ENCODE measurements around the gene ACSL6. TPM values are rescaled to one million over a fixed set of nuclear protein-coding genes. Genes with fewer than 3 reads are reported as not detected.

The ACSL6 gene
- total RNA-seq, 6 donors from 2014 or later: 0.61 to 1.2 (median 0.74) TPM; not detected in 1

DNA sequence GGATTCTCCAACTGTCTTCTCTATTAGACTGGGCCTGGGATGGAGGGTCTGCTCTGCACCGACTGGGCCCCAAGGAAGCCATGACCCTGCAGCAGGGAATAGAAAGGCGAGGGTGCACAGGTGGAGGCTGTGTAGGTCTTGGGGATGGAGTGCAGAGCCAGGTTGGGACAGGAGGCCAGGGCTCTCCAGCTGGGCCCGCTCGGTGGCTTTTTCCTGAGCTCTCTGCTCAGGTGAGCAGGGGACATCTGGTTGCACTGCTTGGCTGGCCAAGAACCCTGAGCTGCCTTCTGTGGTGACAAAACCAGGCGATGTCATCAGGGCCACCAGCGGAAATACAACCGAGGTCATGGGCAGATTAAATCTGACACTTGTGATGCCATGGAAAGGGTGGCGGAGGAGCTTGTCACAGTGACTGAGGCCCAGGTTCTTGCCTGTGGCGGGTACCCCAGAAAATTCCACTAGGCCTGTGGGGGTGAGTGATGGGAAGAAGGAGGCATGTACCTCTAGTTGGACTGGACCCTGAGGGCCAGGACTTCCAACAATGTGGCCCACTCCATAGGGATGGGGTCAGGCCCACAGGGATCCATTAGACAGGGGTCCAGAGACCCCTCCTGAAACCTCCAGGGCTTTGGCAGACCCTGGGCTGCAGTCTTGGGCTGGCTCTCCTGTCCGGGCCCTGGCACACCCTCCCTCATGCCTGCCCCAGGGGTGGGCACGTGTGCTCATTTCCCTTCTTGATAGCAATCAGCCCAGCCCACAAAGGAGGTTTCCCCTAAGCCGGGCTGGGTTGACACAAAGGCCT lies 44.6 kb upstream of the ACSL6 start:
- TF ChIP-seq CTCF (IDR thresholded peaks at IDR 0.05) (no peak), EP300 (IDR thresholded peaks at IDR 0.05) (no peak), POLR2AphosphoS5 (IDR thresholded peaks at IDR 0.05) (no peak), POLR2A (IDR thresholded peaks at IDR 0.05) (no peak)

GRCh38 chr5:132055441-132055807 lies 44.0 kb upstream of the ACSL6 start:
- 95 to 100% methylated on average over 1 of the region's 1 CpG for WGBS, 2 donors
- no peak for TF ChIP-seq POLR2A (IDR thresholded peaks at IDR 0.05)
- no peak for TF ChIP-seq CTCF (IDR thresholded peaks at IDR 0.05)
- no peak for TF ChIP-seq POLR2AphosphoS5 (IDR thresholded peaks at IDR 0.05)
- no peak for TF ChIP-seq EP300 (IDR thresholded peaks at IDR 0.05)
- no peaks in the 10 kb centered on the region for H3K9me3 ChIP-seq

More for the DNA sequence above, 44.6 kb upstream of the ACSL6 start:
- Histone ChIP-seq H3K27me3 (no peaks in the 10 kb centered on the region), H3K4me1 (no peaks in the 10 kb centered on the region), H3K9me3 (no peaks in the 10 kb centered on the region), H3K4me3 (no peak overlapping the region), H3K27ac (no peak overlapping the region), H3K36me3 (no peaks in the 10 kb centered on the region)
- no peak for DNase-seq
- 74 to 88% methylated on average over 8 to 12 of the region's 12 CpGs for WGBS, 2 donors
- ATAC-seq (ENCODE audit: low FRiP score in 2 of 2): peak in 1 of 2 donors; percentile 1

GRCh38 chr5:132054697-132055440 lies 43.4 kb upstream of the ACSL6 start:
- no peaks in the 10 kb centered on the region for H3K27me3 ChIP-seq
- DNase-seq (no peak), ATAC-seq (ENCODE audit: low FRiP score in 2 of 2) (no peak)
- WGBS, 2 donors: 85 to 88% methylated on average over 8 to 9 of the region's 9 CpGs
- no peaks in the 10 kb centered on the region for H3K4me1 ChIP-seq
- no peak overlapping the region for H3K27ac ChIP-seq
- no peaks in the 10 kb centered on the region for H3K9me3 ChIP-seq
- no peak overlapping the region for H3K4me3 ChIP-seq
- no peaks in the 10 kb centered on the region for H3K36me3 ChIP-seq
- TF ChIP-seq POLR2AphosphoS5 (IDR thresholded peaks at IDR 0.05) (no peak), EP300 (IDR thresholded peaks at IDR 0.05) (no peak), CTCF (IDR thresholded peaks at IDR 0.05) (no peak), POLR2A (IDR thresholded peaks at IDR 0.05) (no peak)

More at GRCh38 chr5:132055441-132055807, 44.0 kb upstream of the ACSL6 start:
- Histone ChIP-seq H3K36me3 (no peaks in the 10 kb centered on the region), H3K27ac (no peak overlapping the region), H3K27me3 (no peaks in the 10 kb centered on the region), H3K4me3 (no peak overlapping the region), H3K4me1 (no peaks in the 10 kb centered on the region)
- no peak for ATAC-seq (ENCODE audit: low FRiP score in 2 of 2)
- no peak for DNase-seq

DNA sequence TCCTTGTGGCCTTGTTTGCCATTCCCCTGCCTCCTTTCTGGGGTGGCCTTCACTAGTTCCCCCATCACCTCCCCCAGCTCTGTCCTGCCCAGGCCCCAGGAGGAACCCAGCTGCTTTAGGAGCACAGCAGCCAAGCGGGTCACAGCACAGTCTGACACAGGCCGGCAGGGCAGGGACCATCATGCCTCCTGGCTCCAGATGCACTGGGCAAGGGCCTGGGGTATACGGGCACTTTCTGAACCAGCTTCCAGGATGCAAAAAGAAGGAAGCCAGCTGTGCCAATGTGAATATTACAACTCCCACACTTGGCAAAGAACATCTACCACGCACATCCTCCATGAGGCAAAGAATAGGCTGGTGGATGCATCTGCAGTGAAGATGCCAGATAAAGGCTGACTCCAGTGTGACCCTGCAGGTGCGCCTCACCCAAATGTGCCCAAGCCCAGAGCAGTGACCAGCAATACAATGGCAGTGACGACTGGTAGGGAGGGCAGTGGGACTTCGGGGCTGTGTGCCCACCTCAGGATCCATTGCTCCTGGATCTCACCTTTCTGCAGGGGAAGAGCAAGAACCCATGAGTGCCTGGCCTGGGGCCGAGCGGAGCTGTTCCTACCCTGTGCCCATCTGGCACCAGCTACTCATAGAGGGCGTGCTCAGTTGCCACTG lies 42.7 kb upstream of the ACSL6 start:
- ATAC-seq (ENCODE audit: low FRiP score in 2 of 2) (no peak), DNase-seq (no peak)
- Histone ChIP-seq H3K4me3 (no peak overlapping the region), H3K27ac (no peak overlapping the region), H3K4me1 (no peaks in the 10 kb centered on the region), H3K27me3 (no peaks in the 10 kb centered on the region), H3K36me3 (no peaks in the 10 kb centered on the region), H3K9me3 (no peaks in the 10 kb centered on the region)
- TF ChIP-seq POLR2A (IDR thresholded peaks at IDR 0.05) (no peak), POLR2AphosphoS5 (IDR thresholded peaks at IDR 0.05) (no peak), EP300 (IDR thresholded peaks at IDR 0.05) (no peak)
- WGBS, 2 donors: 84 to 92% methylated on average over 6 to 10 of the region's 10 CpGs

GRCh38 chr5:132053483-132053882 lies 42.0 kb upstream of the ACSL6 start:
- Histone ChIP-seq H3K4me3 (no peak overlapping the region), H3K27ac (no peak overlapping the region), H3K4me1 (no peaks in the 10 kb centered on the region), H3K27me3 (no peaks in the 10 kb centered on the region), H3K9me3 (no peaks in the 10 kb centered on the region), H3K36me3 (no peaks in the 10 kb centered on the region)
- WGBS, 2 donors: 87 to 90% methylated on average over 4 of the region's 4 CpGs
- no peak for DNase-seq
- no peak for ATAC-seq (ENCODE audit: low FRiP score in 2 of 2)
- no peak for TF ChIP-seq CTCF (IDR thresholded peaks at IDR 0.05)
- no peak for TF ChIP-seq POLR2AphosphoS5 (IDR thresholded peaks at IDR 0.05)
- no peak for TF ChIP-seq EP300 (IDR thresholded peaks at IDR 0.05)
- no peak for TF ChIP-seq POLR2A (IDR thresholded peaks at IDR 0.05)
